ENCODE results near the gene DNAJB2.

- TF ChIP-seq POLR2AphosphoS5 (IDR thresholded peaks at IDR 0.05; ENCODE audit: borderline replicate concordance, low read depth, low read length), result no peak
- TF ChIP-seq EZH2 (IDR thresholded peaks at IDR 0.05), result no peak
Measured at GRCh38 chr2:219274361-219274921, 4.7 kb upstream of the DNAJB2 start.
